GM19372 (cell line): ENCODE measurements around the gene SELENOM.

Source experiments
- ATAC-seq: cut with Tn5 transposase; IDR thresholded peaks from one replicate; pipeline ENCODE4 v1.9.1; 2021; ENCODE audit warnings: mild to moderate bottlenecking, low read depth, moderate library complexity; ENCODE audit not compliant: unreplicated experiment

The SELENOM gene

DNA sequence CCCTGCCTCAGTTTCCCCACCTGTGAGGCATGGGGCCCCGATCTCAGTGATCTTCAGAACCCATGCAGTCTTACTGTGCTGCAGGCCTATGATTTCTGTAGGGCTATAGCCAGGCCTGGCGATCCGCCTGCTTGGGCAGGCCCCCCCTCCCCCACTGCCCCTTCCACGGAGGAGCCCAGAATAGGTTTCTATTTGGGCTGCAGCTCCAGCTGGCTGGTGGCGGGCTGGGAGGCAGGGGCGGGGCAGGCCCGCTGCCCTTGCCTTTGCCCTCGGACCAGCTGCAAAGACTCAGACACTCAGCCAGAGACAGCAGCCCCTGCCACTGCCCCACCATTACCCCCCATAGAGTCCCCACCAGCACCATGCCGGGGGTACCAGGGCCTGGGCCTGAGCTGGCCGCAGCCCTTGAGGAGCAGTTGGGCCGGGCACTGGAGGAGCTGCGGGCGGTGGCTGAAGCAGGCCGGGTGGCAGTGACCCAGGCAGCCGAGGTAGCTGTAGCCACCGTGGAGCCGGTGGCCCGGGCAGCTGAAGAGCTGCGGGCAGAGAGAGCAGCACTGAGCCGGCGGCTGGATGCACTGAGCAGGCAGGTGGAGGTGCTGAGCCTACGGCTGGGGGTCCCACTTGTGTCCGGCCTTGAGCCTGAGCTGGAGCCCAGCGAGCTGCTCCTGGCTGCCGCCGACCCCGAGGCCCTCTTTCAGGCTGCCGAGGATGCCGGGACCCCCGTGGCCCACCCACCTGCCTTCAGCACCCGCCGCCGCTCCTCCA, 14.1 kb downstream of the SELENOM start:
- no peak for ATAC-seq

DNA sequence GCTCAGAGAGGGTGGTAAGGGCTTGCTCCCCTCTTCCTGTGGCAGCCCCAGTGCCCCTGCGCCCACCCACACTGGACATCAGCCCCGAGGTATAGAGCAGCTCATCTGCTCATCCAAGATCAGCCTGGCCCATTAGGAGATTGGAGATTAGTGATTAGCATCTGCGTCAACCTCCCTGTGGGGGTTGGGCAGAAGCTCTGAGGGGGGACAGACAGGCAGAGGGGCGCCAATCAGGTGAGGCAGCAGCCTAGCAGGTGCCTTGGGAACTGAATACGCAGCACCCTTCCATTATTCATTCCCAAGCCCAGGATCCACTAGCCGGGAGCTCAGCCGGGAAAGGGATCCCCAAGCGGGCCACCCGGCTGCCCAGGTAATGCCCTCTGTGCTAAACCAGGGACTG, 15.2 kb downstream of the SELENOM start:
- ATAC-seq = no peak

DNA sequence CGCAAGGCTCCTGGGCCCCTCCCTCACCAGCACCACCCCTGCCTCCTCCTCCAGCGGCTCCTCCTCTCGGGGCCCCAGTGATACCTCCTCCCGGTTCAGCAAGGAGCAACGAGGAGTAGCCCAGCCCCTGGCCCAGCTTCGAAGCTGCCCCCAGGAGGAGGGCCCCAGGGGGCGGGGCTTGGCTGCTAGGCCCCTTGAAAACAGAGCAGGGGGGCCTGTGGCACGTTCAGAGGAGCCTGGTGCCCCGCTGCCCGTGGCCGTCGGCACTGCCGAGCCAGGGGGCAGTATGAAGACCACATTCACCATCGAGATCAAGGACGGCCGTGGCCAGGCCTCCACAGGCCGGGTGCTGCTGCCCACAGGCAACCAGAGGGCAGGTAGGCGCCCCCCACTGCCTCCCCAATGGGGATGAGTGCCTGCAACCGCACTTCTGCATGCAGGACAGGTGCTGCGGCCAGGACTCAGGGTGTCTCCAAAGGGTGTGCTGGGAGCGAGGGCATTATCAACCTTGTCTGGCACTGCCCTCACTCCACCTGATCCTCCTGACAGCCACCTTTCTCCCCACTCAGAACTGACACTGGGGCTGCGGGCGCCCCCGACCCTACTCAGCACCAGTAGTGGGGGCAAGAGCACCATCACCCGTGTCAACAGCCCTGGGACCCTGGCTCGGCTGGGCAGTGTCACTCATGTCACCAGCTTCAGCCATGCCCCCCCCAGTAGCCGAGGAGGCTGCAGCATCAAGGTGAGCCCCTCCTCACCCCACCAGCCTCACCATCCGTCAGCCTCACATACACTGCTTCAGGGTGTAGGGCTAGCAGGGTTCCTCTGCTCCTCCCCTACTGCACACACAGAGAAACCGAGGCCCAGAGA, 16.0 kb downstream of the SELENOM start:
- no peak for ATAC-seq

DNA sequence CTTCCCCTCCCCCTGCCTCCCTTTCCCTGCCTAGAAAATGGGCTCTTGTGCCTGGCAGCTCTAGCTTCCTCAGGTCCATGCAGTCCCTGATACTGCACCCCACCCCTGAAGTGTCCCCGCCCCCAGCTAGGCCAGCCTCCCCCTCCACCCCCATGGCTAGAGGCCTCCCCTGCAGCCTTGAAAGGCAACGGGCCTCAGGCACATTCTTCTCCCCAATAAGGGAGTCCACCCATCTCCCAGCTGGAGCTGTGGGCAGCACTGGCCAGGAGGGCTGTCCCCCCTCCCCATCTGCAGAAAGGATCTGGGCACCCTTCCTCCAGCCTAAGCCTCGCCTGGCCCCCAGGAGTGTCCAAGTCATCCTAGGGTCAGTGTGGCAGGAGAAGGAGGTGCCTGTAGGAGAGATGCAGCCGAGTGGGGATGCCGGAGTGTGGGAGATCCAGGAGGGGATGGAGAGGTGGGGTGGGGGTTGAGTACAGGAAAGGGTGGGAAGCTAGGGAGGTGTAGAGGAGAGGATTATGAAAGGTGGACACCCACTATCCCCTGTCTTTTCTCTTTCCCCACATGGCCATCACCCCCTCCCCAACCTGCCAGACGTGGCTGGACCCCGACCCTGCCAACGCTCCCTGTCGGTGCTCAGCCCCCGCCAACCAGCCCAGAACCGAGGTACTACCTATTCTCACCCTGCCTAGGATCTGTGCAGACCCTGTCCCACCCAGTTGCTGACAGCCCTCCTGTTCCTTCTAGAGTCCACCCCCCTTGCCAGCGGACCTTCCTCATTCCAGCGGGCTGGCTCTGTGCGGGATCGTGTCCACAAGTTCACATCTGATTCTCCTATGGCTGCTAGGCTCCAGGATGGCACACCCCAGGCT, 16.9 kb downstream of the SELENOM start:
- no peak for ATAC-seq

DNA sequence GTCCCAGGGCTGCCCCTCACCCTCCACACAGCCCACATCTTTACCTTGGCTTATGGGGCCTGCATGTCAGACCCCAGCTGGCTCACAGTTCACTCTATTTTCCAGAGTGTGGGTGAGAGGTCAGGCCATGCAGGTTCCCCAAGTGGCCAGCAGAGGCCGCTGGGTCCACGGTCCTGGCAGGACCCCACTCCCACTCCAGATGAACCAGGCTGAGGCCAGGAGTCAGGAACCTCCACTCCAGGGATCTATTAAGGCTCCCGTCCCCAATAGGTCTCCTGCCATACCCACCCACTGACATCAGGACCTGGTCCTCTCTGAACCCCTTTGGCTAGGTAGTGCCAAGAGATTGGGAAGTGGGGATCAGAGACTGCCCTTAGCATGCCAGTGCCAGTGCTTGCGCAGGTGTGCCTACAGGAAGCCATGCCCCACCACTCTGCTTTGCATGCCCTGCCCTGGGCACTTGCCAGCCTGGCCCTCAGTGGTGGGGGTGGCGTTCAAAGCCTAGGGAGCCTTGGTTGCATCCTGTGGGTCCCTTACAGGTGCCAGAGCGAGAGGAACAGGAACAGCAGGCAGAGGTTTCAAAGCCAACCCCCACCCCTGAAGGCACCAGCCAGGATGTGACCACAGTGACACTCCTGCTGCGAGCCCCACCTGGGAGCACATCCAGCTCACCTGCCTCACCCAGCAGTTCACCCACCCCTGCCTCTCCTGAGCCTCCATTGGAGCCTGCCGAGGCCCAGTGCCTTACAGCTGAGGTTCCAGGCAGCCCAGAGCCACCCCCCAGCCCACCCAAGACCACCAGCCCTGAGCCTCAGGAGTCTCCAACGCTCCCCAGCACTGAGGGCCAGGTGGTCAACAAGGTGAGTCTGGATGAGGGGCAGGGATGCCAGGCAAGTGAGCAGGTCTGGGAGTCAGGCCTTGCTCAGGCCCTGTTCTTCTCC, 17.9 kb downstream of the SELENOM start:
- no peak for ATAC-seq

GRCh38 chr22:31088233-31088986, 19.0 kb downstream of the SELENOM start:
- ATAC-seq = no peak

- ATAC-seq = no peak
Measured at GRCh38 chr22:31087744-31088215, 19.6 kb downstream of the SELENOM start.

DNA sequence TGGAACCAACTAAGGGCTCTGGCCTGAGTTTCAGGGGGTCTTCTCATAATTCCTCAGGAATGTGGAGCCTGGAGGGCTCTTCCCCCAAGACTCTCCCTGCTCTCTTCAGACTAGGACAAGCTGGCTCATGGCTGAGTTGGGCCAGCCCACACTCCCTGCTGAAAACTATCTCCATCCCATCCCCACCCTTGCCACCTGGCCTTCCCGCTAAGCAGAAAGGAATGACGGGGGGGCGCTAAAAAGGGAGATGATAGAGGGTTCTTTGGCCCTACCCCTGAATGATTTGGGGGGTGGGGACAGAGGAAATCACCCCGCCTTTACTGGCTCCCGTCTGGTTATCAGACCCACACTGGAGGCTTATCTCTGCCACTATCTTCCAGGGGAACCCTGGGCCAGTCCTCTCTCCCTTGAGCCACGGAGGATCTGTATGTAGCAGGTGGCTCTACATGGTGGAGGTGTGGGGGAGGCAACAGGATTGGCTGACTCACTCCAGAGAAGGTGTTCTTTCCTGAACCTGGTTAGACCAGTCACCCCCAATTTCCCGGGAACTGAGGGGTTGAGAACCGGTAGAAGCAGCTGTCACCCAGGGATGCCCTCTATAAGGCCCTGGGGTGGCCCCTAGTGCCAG, 20.6 kb downstream of the SELENOM start:
- ATAC-seq = no peak

- ATAC-seq = no peak
Measured at GRCh38 chr22:31085928-31086327, 21.4 kb downstream of the SELENOM start.

- no peak for ATAC-seq
Measured at GRCh38 chr22:31085493-31085824, 21.9 kb downstream of the SELENOM start.

DNA sequence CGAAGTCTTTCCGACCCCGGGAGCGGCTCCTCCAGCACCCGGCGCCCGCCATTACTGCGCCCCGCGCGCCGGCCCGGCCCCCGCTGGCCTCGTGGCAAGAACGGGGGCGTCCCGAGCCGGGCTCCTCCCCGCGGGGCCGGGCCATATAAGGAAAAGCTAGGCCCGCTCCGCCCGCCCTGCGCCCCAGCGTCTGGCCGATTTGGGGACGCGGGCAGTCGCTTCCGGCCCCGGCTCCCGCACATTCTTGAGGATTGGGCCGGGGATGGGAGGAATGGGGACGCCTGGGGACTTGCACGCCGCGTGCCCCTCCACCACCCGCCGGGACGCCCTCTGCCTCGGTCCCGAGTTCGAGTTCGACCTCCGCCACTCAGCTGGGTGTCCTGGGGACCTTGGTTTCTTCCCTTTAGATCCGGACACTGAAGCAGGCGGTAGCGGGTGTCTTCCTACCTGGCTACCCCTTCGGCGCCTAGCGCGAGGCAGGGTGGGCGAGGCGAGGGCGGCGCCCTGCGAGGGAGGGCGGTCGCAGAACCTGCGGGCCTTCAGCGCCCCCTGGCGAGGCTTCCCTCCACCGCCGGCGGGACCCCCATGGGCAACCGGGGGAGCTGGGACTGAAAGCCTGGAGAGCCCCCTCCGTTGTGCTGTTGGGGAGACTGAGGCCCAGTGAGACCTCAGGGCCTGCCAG, 22.4 kb downstream of the SELENOM start:
- peak; percentile 56 for ATAC-seq

GRCh38 chr22:31083923-31084810, 23.2 kb downstream of the SELENOM start:
- peak; percentile 2 for ATAC-seq

GRCh38 chr22:31083377-31083768, 24.0 kb downstream of the SELENOM start:
- ATAC-seq = no peak

DNA sequence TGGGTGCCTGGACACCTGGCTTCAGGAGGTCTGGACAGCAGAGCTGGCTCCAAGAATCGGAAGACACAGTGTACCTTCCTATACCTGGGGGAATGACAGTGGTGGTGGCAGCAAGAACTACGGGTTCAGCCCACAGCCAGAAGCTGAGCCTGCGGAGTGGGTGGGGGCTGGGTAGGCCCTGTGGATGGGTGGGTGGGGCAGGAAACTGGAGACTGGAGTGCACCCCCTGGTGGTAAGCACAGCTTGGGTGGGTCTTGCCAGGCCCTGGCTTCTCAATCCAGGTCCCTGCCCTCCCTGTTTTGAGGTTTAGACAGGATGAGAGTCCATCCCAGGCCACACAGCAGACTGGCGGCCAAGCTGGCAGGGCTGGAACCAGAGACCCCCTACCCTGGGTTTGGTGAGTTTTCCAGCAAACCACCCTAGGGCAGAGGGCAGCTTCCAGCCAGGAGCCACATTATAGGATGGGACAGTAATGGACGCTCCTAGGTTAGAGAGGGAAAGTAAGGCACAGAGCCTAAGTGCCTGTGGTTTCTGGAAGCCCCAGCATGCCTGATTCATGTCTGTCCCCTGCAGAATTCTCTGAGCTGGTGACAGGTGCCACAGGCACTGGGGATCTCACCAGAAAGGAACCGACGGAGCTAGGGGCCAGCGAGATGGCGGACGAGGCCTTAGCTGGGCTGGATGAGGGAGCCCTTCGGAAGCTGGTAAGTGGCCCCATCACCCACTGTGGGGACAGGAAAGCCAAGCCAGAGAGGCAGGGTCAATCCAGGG, 24.6 kb downstream of the SELENOM start:
- no peak for ATAC-seq

DNA sequence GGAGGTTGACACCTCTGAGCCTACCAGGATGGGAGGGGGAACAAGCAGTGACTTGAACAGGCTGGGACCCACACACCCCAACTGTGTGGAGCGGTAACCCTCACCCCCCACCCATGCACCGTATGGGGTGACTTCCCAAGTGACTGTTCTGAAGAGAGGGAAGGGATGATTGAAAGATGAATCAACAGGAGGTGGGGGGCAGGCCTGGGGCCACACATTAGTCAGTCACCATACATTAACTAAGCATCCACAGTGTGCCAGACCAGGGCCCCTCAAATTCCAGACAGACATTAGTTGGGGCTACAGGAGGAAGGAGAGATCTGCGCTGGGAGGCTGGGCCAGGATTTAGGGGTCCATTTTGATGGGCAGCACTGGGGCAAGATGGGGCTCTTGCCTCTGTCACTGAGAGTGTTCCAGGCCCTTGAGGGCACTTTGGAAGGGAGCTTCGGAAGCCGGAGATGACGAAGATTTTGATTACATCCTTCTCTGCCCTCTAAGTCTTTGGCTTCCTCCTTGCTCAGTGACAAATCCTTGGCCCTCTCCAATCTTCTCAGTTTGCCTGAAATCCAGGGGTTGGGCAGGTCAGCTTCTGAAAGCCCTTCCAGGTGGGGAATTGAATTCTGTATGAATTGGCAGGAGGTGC, 25.3 kb downstream of the SELENOM start:
- ATAC-seq = no peak
